AG04450 (cell line): ENCODE measurements around the gene ADAM19. TPM values are rescaled to one million over a fixed set of nuclear protein-coding genes. Genes with fewer than 3 reads are reported as not detected.

Source experiments
- CTCF ChIA-PET: fragments of 300-600, 350-600 bp; formaldehyde crosslinking; extraction: SDS; loops from one replicate; lab custom pipeline; 2022; ENCODE audit warnings: antibody characterized with exemption, inconsistent platforms; lab: Charles Lee
- POLR2A ChIA-PET: fragments of 350-600 bp; formaldehyde crosslinking; extraction: SDS; loops from one replicate; lab custom pipeline; 2021; ENCODE audit warnings: antibody characterized with exemption, inconsistent platforms; lab: Yijun Ruan, JAX
- DNase-seq: peaks from one replicate; pipeline ENCODE4 v3.0.0-alpha.2; 2011; ENCODE audit warnings: low read depth, low spot score
- H3K27ac ChIP-seq: one replicate; pipeline ENCODE4 v1.5.1; 2012; ENCODE audit warnings: low read depth, low read length, control low read depth
- H3K27me3 ChIP-seq: one replicate; pipeline ENCODE4 v1.6.0; 2012; ENCODE audit warnings: low read length; ENCODE audit not compliant: control insufficient read depth, insufficient read depth
- H3K4me3 ChIP-seq: 2 replicates; pipeline ENCODE4 v1.5.1; 2011; ENCODE audit warnings: mild to moderate bottlenecking, low read depth, low read length, control low read depth
- H3K9me3 ChIP-seq: 2 replicates; pipeline ENCODE4 v1.5.1; 2012; ENCODE audit warnings: low read length; ENCODE audit not compliant: control insufficient read depth, insufficient read depth
- polyA plus RNA-seq: library from polyadenylated mRNA; depleted of rRNA; stranded (reverse); fragments of >200 nt; gene quantifications from 2 replicates; pipeline ENCODE4 v1.2.3, GENCODE V29; 2011
- TF ChIP-seq, protein P1 (sequence below): IDR thresholded peaks from 2 replicates; pipeline ENCODE4 v1.5.1; 2011; ENCODE audit warnings: low read depth, low read length, control low read depth, inconsistent platforms

The ADAM19 gene
- polyA plus RNA-seq, 1 experiment = 44.7 TPM

DNA sequence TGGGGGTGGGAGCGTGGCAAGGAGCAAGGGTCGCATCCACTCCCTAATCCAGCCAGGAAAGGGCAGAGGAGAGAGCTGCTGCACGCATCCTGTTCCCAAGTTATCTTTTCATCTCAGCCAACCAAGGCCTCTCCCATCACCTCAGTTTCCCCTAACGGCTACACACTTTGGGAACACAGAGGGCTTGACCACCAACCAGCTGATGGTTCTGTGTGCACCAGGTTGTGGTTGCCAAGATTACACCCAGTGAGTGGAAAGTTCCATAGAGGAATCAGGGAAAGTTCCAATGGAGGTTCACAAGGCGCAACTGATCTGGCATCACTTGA is 53.9 kb downstream of the ADAM19 start:
- no peak for DNase-seq
- TF ChIP-seq, protein P1, sequence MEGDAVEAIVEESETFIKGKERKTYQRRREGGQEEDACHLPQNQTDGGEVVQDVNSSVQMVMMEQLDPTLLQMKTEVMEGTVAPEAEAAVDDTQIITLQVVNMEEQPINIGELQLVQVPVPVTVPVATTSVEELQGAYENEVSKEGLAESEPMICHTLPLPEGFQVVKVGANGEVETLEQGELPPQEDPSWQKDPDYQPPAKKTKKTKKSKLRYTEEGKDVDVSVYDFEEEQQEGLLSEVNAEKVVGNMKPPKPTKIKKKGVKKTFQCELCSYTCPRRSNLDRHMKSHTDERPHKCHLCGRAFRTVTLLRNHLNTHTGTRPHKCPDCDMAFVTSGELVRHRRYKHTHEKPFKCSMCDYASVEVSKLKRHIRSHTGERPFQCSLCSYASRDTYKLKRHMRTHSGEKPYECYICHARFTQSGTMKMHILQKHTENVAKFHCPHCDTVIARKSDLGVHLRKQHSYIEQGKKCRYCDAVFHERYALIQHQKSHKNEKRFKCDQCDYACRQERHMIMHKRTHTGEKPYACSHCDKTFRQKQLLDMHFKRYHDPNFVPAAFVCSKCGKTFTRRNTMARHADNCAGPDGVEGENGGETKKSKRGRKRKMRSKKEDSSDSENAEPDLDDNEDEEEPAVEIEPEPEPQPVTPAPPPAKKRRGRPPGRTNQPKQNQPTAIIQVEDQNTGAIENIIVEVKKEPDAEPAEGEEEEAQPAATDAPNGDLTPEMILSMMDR = no peak
- Histone ChIP-seq H3K27ac (peak overlapping the region; percentile 75), H3K4me3 (no peak overlapping the region), H3K9me3 (no peaks in the 10 kb centered on the region), H3K27me3 (no peaks in the 10 kb centered on the region)
- POLR2A ChIA-PET = interaction anchor here (1.3 kb wide), 1 partner anchor 14 kb away, joined by 3 read pairs; no protein-coding TSS in a partner anchor
- CTCF ChIA-PET = interaction anchor here (1.0 to 1.4 kb wide), 3 partner anchors 10 to 222 kb away, joined by 3 to 4 read pairs (median 3); partner anchors contain the start of gene LSM11

DNA sequence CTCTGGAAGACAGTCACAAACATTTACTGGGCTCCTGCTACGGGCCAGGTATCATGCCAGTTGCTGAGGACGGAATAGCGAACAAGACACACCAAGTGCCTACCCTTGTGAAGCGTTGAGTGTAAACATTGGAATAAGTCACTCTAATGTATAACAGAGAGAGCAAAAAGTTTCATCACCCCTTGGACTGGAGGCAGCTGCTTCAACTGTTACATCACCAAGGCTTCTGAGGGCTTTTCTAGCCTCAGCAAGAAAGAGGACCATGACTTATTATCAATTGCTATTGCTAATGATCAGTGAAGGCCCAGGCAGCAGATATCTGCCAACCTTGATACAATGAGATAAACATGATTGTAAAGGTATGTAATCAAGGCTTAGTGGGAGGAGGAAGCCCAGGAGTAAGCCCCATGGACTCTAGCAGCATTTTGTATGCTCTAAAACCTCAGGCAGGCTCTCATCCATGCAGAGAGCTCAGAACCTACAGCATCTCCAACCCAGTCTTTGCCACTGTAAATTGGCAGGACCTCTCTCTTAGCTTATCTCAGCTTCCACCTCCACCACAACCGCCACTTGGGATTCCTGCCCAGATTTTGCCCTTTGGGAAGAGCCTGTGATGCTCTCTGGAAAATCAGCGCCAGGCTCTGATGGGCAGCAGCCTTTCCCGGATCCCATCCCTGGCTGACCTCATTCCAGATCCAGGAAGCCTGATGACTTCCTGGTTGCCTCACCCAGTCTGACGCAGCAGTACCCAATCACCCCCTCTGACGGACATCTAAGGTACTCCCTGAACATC is 54.5 kb downstream of the ADAM19 start:
- ChIA-PET CTCF (interaction anchor here (1.0 to 1.2 kb wide), 2 partner anchors 9 to 222 kb away, joined by 3 read pairs; partner anchors contain the start of gene LSM11), POLR2A (interaction anchor here (1.3 kb wide), 1 partner anchor 14 kb away, joined by 3 read pairs; no protein-coding TSS in a partner anchor)
- TF ChIP-seq, protein P1 = no peak
- no peaks in the 10 kb centered on the region for H3K9me3 ChIP-seq
- no peak overlapping the region for H3K4me3 ChIP-seq
- DNase-seq = no peak
- H3K27me3 ChIP-seq = no peaks in the 10 kb centered on the region
- peak overlapping the region; percentile 75 for H3K27ac ChIP-seq

DNA sequence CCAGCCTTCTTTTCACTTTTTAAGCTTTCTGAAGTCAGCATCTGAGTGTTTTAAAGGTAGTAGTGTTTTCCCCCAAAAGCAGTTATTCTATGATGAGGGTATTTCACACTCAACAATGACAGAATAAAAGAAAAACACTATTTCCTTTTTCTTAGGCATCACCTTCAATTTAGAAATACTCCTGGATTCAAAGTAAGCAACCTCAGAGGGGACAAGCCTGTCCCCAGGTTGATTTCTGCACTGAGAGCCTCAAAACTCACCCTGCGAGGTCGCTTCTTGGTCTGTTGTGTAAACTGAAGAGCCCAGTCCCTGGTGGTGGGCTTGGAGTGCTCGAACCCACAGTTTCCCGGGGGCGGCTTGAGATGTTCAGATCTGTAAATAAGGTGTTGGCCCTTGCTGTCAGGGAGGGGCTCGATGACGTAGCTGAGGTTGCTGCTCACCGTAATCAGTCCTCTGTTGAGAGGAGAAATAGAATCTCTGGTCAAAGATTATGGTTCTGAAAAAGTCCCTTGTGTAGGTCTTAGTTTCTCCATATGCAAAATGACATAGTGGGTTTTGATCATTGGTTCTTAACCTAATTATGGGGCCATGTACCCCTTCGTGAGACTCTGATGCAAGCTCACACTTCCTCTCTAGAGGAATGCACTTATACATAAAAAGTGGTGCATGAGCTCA is 55.9 kb downstream of the ADAM19 start:
- H3K27me3 ChIP-seq = no peaks in the 10 kb centered on the region
- DNase-seq = no peak
- TF ChIP-seq, protein P1 = no peak
- ChIA-PET CTCF (interaction anchor here (0.6 to 1.4 kb wide), 2 partner anchors 42 to 297 kb away, joined by 3 to 5 read pairs; no protein-coding TSS in a partner anchor), POLR2A (no interaction called here)
- H3K27ac ChIP-seq = no peak overlapping the region
- H3K9me3 ChIP-seq = no peaks in the 10 kb centered on the region
- H3K4me3 ChIP-seq = no peak overlapping the region

DNA sequence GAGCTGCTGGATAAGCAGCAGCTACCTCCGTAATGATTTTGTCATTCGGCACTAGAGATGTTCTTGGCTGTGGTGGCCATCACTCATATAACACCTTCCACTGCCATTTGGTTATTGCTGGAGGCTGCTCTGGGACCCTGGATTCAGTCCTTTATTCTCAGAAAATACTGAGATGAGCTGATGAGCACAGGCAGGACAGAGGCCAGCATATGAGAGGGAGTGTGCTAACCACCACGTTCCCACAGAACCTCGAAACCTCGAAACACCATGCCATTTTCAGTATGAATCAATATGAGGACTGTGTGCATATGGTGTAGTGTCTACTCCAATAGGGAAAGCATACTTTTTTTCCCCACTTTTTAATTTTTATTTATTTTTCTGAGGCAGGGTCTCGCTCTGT is 56.6 kb downstream of the ADAM19 start:
- POLR2A ChIA-PET = interaction anchor here (0.6 kb wide), 1 partner anchor 9 kb away, joined by 3 read pairs; no protein-coding TSS in a partner anchor
- H3K4me3 ChIP-seq = no peak overlapping the region

More for the DNA sequence above, 56.6 kb downstream of the ADAM19 start:
- no peak for DNase-seq
- no peak overlapping the region for H3K27ac ChIP-seq
- H3K9me3 ChIP-seq = no peaks in the 10 kb centered on the region
- CTCF ChIA-PET = interaction anchor here (0.9 to 1.4 kb wide), 3 partner anchors 42 to 224 kb away, joined by 3 to 5 read pairs (median 5); partner anchors contain the start of gene LSM11
- TF ChIP-seq, protein P1 = no peak
- no peaks in the 10 kb centered on the region for H3K27me3 ChIP-seq
